HG03565 (cell line): ENCODE data around the gene MTNR1B.

Source experiments
- ATAC-seq: cut with Tn5 transposase; IDR thresholded peaks from one replicate; pipeline ENCODE4 v1.9.1; 2021; ENCODE audit warnings: mild to moderate bottlenecking, moderate library complexity; ENCODE audit not compliant: unreplicated experiment

MTNR1B gene

GRCh38 chr11:92969634-92970347 is at the start of gene MTNR1B:
Gene MTNR1B (plus strand): TSS chr11:92969651. CDS start chr11:92969726, 75 bp downstream.
- no peak for ATAC-seq

GRCh38 chr11:92920331-92920730 is 49.1 kb upstream of the MTNR1B start:
- ATAC-seq, result no peak

GRCh38 chr11:92922731-92923130 is 46.7 kb upstream of the MTNR1B start:
- ATAC-seq, result no peak

- ATAC-seq, result peak; percentile 79
Observed at GRCh38 chr11:92929246-92929645, 40.2 kb upstream of the MTNR1B start.

GRCh38 chr11:92929653-92930052 is 39.8 kb upstream of the MTNR1B start:
- ATAC-seq, result peak; percentile 59

- ATAC-seq, result no peak
Observed at GRCh38 chr11:92931746-92932422, 37.6 kb upstream of the MTNR1B start.

GRCh38 chr11:92939305-92939704 is 30.1 kb upstream of the MTNR1B start:
- no peak for ATAC-seq

GRCh38 chr11:92941676-92942571 is 27.5 kb upstream of the MTNR1B start:
- peak; percentile 74 for ATAC-seq

GRCh38 chr11:92946707-92947106 is 22.7 kb upstream of the MTNR1B start:
- ATAC-seq, result no peak

- no peak for ATAC-seq
Observed at GRCh38 chr11:92948116-92948515, 21.3 kb upstream of the MTNR1B start.

GRCh38 chr11:92954003-92954402 is 15.4 kb upstream of the MTNR1B start:
- no peak for ATAC-seq

- ATAC-seq, result no peak
Observed at GRCh38 chr11:92955860-92956259, 13.6 kb upstream of the MTNR1B start.

GRCh38 chr11:92960886-92961285 is 8.6 kb upstream of the MTNR1B start:
- ATAC-seq, result no peak

GRCh38 chr11:92962446-92962845 is 7.0 kb upstream of the MTNR1B start:
- ATAC-seq, result no peak

GRCh38 chr11:92964471-92964870 is 5.0 kb upstream of the MTNR1B start:
- ATAC-seq, result no peak

GRCh38 chr11:92965196-92965595 is 4.3 kb upstream of the MTNR1B start:
- ATAC-seq, result no peak

GRCh38 chr11:92967178-92967577 is 2.3 kb upstream of the MTNR1B start:
- ATAC-seq, result no peak

- no peak for ATAC-seq
Observed at GRCh38 chr11:92967867-92968266, 1.6 kb upstream of the MTNR1B start.

GRCh38 chr11:92969293-92969633 is 188 bp upstream of the MTNR1B start:
- no peak for ATAC-seq

- ATAC-seq, result no peak
Observed at GRCh38 chr11:92972248-92972647, 2.8 kb downstream of the MTNR1B start.

GRCh38 chr11:92975285-92975684 is 5.8 kb downstream of the MTNR1B start:
- ATAC-seq, result no peak

GRCh38 chr11:92976681-92977080 is 7.2 kb downstream of the MTNR1B start:
- ATAC-seq, result no peak
